ENCODE data around the gene APP. TPM values are rescaled to one million over a fixed set of nuclear protein-coding genes. Genes with fewer than 3 reads are reported as not detected.

The APP gene
- total and polyA plus RNA-seq, 10 of the 15 experiments (the other 5 are each of a cell fraction or from before 2014, with no cell fraction given), result 8.8 to 94.9 (median 51.0) TPM

DNA sequence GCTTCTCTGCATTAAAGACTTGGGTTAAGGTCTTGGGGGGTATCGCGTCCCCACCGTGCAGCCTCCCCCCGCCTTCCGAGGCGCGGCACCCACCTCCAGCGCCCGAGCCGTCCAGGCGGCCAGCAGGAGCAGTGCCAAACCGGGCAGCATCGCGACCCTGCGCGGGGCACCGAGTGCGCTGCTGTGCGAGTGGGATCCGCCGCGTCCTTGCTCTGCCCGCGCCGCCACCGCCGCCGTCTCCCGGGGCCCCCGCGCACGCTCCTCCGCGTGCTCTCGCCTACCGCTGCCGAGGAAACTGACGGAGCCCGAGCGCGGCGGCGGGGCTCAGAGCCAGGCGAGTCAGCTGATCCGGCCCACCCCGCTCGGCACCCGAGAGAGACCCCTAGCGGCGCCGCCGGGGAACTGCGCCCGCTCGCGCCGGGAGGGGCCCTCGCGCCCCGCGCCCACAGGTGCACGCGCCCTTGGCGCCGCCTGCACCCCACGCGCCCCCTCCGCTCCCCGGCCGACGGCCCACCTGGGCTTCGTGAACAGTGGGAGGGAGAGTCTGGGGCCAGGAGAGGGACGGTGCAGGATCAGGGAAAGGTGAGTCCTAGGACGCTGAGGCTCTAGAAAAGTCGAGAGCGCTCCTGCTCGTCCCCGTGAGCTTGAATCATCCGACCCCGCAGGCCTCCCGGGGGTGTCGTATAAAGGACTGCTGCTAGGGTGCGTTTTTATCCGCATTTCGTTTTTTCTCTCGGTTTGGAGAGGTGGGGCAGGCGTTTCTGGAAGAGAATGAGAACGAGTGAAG, at the start of gene APP (continued):
- TF ChIP-seq, protein P1, sequence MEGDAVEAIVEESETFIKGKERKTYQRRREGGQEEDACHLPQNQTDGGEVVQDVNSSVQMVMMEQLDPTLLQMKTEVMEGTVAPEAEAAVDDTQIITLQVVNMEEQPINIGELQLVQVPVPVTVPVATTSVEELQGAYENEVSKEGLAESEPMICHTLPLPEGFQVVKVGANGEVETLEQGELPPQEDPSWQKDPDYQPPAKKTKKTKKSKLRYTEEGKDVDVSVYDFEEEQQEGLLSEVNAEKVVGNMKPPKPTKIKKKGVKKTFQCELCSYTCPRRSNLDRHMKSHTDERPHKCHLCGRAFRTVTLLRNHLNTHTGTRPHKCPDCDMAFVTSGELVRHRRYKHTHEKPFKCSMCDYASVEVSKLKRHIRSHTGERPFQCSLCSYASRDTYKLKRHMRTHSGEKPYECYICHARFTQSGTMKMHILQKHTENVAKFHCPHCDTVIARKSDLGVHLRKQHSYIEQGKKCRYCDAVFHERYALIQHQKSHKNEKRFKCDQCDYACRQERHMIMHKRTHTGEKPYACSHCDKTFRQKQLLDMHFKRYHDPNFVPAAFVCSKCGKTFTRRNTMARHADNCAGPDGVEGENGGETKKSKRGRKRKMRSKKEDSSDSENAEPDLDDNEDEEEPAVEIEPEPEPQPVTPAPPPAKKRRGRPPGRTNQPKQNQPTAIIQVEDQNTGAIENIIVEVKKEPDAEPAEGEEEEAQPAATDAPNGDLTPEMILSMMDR (IDR thresholded peaks at IDR 0.05 in 2 of 3, conservative IDR thresholded peaks at IDR 0.05 in 1 of 3; ENCODE audit: control insufficient read depth in 2 of 3, extremely low read depth in 1 of 3, insufficient read depth in 1 of 3, low read depth in 3 of 3, low read length in 3 of 3), result peak; percentile 73 to 80 (median 79)
- TF ChIP-seq SIX5 (IDR thresholded peaks at IDR 0.05; ENCODE audit: low read depth, low read length, severe bottlenecking) (no peak), DPF2 (IDR thresholded peaks at IDR 0.05) (peak; percentile 48), ATF7 (IDR thresholded peaks at IDR 0.05; ENCODE audit: low read depth) (no peak), SRF (IDR thresholded peaks at IDR 0.05; ENCODE audit: low read depth in 2 of 2, low read length in 2 of 2) (0 out of 4 replicates have a peak, but pooled peaks of 1 of the 2 experiments have one; percentile 4), ZBTB4 (CRISPR knock-in tag; IDR thresholded peaks at IDR 0.05) (no peak), MYC (IDR thresholded peaks at IDR 0.05; ENCODE audit: insufficient read depth, insufficient read length, insufficient replicate concordance, low read length, severe bottlenecking) (peak; percentile 64), SMARCA5 (IDR thresholded peaks at IDR 0.05) (peak; percentile 95), NR2F1 (conservative IDR thresholded peaks at IDR 0.05) (0 out of 2 replicates have a peak, but pooled peaks have one; percentile 17), ETV6 (conservative IDR thresholded peaks at IDR 0.05 in 1 of 2, IDR thresholded peaks at IDR 0.05 in 1 of 2; ENCODE audit: borderline replicate concordance in 1 of 2, low read depth in 1 of 2) (no peak), POLR2A (IDR thresholded peaks at IDR 0.05; ENCODE audit: low read depth, low read length) (peak; percentile 95)
- TF ChIP-seq, protein P2, sequence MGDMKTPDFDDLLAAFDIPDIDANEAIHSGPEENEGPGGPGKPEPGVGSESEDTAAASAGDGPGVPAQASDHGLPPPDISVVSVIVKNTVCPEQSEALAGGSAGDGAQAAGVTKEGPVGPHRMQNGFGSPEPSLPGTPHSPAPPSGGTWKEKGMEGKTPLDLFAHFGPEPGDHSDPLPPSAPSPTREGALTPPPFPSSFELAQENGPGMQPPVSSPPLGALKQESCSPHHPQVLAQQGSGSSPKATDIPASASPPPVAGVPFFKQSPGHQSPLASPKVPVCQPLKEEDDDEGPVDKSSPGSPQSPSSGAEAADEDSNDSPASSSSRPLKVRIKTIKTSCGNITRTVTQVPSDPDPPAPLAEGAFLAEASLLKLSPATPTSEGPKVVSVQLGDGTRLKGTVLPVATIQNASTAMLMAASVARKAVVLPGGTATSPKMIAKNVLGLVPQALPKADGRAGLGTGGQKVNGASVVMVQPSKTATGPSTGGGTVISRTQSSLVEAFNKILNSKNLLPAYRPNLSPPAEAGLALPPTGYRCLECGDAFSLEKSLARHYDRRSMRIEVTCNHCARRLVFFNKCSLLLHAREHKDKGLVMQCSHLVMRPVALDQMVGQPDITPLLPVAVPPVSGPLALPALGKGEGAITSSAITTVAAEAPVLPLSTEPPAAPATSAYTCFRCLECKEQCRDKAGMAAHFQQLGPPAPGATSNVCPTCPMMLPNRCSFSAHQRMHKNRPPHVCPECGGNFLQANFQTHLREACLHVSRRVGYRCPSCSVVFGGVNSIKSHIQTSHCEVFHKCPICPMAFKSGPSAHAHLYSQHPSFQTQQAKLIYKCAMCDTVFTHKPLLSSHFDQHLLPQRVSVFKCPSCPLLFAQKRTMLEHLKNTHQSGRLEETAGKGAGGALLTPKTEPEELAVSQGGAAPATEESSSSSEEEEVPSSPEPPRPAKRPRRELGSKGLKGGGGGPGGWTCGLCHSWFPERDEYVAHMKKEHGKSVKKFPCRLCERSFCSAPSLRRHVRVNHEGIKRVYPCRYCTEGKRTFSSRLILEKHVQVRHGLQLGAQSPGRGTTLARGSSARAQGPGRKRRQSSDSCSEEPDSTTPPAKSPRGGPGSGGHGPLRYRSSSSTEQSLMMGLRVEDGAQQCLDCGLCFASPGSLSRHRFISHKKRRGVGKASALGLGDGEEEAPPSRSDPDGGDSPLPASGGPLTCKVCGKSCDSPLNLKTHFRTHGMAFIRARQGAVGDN (IDR thresholded peaks at IDR 0.05), result peak; percentile 65; the same call in 1 of the 2 replicates
- TF ChIP-seq, protein P3, sequence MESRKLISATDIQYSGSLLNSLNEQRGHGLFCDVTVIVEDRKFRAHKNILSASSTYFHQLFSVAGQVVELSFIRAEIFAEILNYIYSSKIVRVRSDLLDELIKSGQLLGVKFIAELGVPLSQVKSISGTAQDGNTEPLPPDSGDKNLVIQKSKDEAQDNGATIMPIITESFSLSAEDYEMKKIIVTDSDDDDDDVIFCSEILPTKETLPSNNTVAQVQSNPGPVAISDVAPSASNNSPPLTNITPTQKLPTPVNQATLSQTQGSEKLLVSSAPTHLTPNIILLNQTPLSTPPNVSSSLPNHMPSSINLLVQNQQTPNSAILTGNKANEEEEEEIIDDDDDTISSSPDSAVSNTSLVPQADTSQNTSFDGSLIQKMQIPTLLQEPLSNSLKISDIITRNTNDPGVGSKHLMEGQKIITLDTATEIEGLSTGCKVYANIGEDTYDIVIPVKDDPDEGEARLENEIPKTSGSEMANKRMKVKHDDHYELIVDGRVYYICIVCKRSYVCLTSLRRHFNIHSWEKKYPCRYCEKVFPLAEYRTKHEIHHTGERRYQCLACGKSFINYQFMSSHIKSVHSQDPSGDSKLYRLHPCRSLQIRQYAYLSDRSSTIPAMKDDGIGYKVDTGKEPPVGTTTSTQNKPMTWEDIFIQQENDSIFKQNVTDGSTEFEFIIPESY (IDR thresholded peaks at IDR 0.05), result no peak

Data from GM12878 (cell line).